Astrocyte (in vitro differentiated cells and primary cell): ENCODE results near the gene RBM27. TPM values are rescaled to one million over a fixed set of nuclear protein-coding genes. Genes with fewer than 3 reads are reported as not detected.
"Not testable (repeated sequence)": the region's sequence is repeated elsewhere in the genome, so short reads cannot be mapped to it uniquely, and the experiment has no call there.

Experiments used
- DNase-seq: peaks from one replicate; pipeline ENCODE4 v3.0.0-alpha.2; 2010; ENCODE audit warnings: low read depth
- FAIRE-seq: peaks from 2 replicates; lab custom pipeline; 2011; peaks lifted over from hg19 to GRCh38; lab: Jason Lieb, UNC
- H2AFZ ChIP-seq: 2 replicates; pipeline ENCODE4 v1.6.0; 2012; ENCODE audit warnings: low read depth, low read length, inconsistent platforms
- H3K27ac ChIP-seq: 2 replicates; pipeline ENCODE4 v1.5.1; 2011; ENCODE audit warnings: low read depth, low read length, inconsistent platforms
- H3K27me3 ChIP-seq: 2 replicates; pipeline ENCODE4 v1.6.0; 2011; ENCODE audit warnings: low read length, inconsistent platforms; ENCODE audit not compliant: insufficient read depth
- H3K36me3 ChIP-seq: 2 replicates; pipeline ENCODE4 v1.5.1; 2011; ENCODE audit warnings: low read length, inconsistent platforms; ENCODE audit not compliant: insufficient read depth
- H3K4me1 ChIP-seq: 2 replicates; pipeline ENCODE4 v1.5.1; 2011; ENCODE audit warnings: low read length, inconsistent platforms; ENCODE audit not compliant: insufficient read depth
- H3K4me2 ChIP-seq: 2 replicates; pipeline ENCODE4 v1.6.0; 2012; ENCODE audit warnings: low read length, inconsistent platforms
- H3K4me3 ChIP-seq: 2 replicates; pipeline ENCODE4 v1.5.1; 2011; ENCODE audit warnings: low read depth, mild to moderate bottlenecking, low read length, inconsistent platforms; ENCODE audit not compliant: insufficient read depth
- H3K79me2 ChIP-seq: 2 replicates; pipeline ENCODE4 v1.6.0; 2012; ENCODE audit warnings: mild to moderate bottlenecking, low read length, inconsistent platforms; ENCODE audit not compliant: insufficient read depth
- H3K9ac ChIP-seq: 2 replicates; pipeline ENCODE4 v1.6.0; 2012; ENCODE audit warnings: mild to moderate bottlenecking, low read length, inconsistent platforms
- H3K9me3 ChIP-seq: 2 replicates; pipeline ENCODE4 v1.5.1; 2012; ENCODE audit warnings: low read depth, mild to moderate bottlenecking, low read length, inconsistent platforms; ENCODE audit not compliant: insufficient read depth
- H4K20me1 ChIP-seq: 2 replicates; pipeline ENCODE4 v1.6.0; 2012; ENCODE audit warnings: low read length, inconsistent platforms; ENCODE audit not compliant: insufficient read depth
- H3K27ac Mint-ChIP-seq: one replicate; pipeline ENCODE4 v1.8.0; 2021; ENCODE audit warnings: mild to moderate bottlenecking, mixed read lengths; ENCODE audit not compliant: unreplicated experiment
- H3K27me3 Mint-ChIP-seq: one replicate; pipeline ENCODE4 v1.8.0; 2021; ENCODE audit warnings: low read depth, mixed read lengths; ENCODE audit not compliant: unreplicated experiment
- H3K36me3 Mint-ChIP-seq: one replicate; pipeline ENCODE4 v1.8.0; 2021; ENCODE audit warnings: low read depth, mixed read lengths; ENCODE audit not compliant: unreplicated experiment
- H3K4me1 Mint-ChIP-seq: one replicate; pipeline ENCODE4 v1.8.0; 2021; ENCODE audit warnings: low read depth, mixed read lengths; ENCODE audit not compliant: unreplicated experiment
- H3K4me3 Mint-ChIP-seq: one replicate; pipeline ENCODE4 v1.8.0; 2021; ENCODE audit warnings: mild to moderate bottlenecking, moderate library complexity, mixed read lengths; ENCODE audit not compliant: unreplicated experiment
- H3K9me3 Mint-ChIP-seq: one replicate; pipeline ENCODE4 v1.8.0; 2021; ENCODE audit warnings: mild to moderate bottlenecking, mixed read lengths; ENCODE audit not compliant: unreplicated experiment
- CTCF ChIP-seq: IDR thresholded peaks from 2 replicates; pipeline ENCODE4 v1.5.1; 2011; ENCODE audit warnings: low read depth, mild to moderate bottlenecking, inconsistent platforms, low read length, moderate library complexity; ENCODE audit not compliant: insufficient read depth
- EZH2 ChIP-seq: IDR thresholded peaks from 2 replicates; pipeline ENCODE4 v1.6.1; 2012; ENCODE audit warnings: mild to moderate bottlenecking, low read length, inconsistent platforms; ENCODE audit not compliant: insufficient read depth
- total RNA-seq: library from RNA; stranded (reverse); gene quantifications from 2 replicates; pipeline ENCODE4 v1.2.1, GENCODE V29; 2021

RBM27 gene
- total RNA-seq, 1 donor from 2014 or later: 24.4 TPM

- no peak for DNase-seq
- Histone ChIP-seq H3K36me3 (no peaks in the 10 kb centered on the region), H3K4me2 (no peak overlapping the region), H2AFZ (no peak overlapping the region), H4K20me1 (peaks cover 4% of the 10 kb centered on the region), H3K27ac (no peak overlapping the region), H3K4me1 (peaks cover 4% of the 10 kb centered on the region), H3K79me2 (peaks cover 9% of the 10 kb centered on the region), H3K27me3 (no peaks in the 10 kb centered on the region), H3K4me3 (no peak overlapping the region), H3K9me3 (no peaks in the 10 kb centered on the region), H3K9ac (no peak overlapping the region)
- TF ChIP-seq EZH2 (no peak), CTCF (no peak)
- no peaks in the 10 kb centered on the region for H3K9me3 Mint-ChIP-seq
- no peaks in the 10 kb centered on the region for H3K4me1 Mint-ChIP-seq
- H3K27me3 Mint-ChIP-seq: no peaks in the 10 kb centered on the region
- H3K27ac Mint-ChIP-seq: no peak overlapping the region
- no peak overlapping the region for H3K4me3 Mint-ChIP-seq
- FAIRE-seq: no peak
- H3K36me3 Mint-ChIP-seq: no peaks in the 10 kb centered on the region
These were observed 4.1 kb upstream of the RBM27 start for GRCh38 chr5:146199176-146199815.

- Histone ChIP-seq H4K20me1 (peaks cover 14% of the 10 kb centered on the region), H3K79me2 (peaks cover 34% of the 10 kb centered on the region)
- not testable (repeated sequence) for H2AFZ ChIP-seq, H3K9me3 Mint-ChIP-seq, H3K9me3 ChIP-seq, H3K9ac ChIP-seq, H3K36me3 Mint-ChIP-seq, H3K27me3 Mint-ChIP-seq, H3K27me3 ChIP-seq, H3K27ac ChIP-seq, H3K4me1 ChIP-seq, H3K4me1 Mint-ChIP-seq, H3K4me3 ChIP-seq, H3K4me3 Mint-ChIP-seq, DNase-seq, H3K36me3 ChIP-seq, FAIRE-seq, H3K4me2 ChIP-seq
- H3K27ac Mint-ChIP-seq: peak overlapping the region; percentile 26
These were observed 1.6 kb upstream of the RBM27 start for GRCh38 chr5:146201795-146202194.

GRCh38 chr5:146203872-146204192 is 427 bp downstream of the RBM27 start:
- peak overlapping the region; percentile 29 for H2AFZ ChIP-seq
- FAIRE-seq (no peak), DNase-seq (no peak)
- peak overlapping the region; percentile 95 for H3K9ac ChIP-seq
- TF ChIP-seq EZH2 (no peak), CTCF (no peak)
- peak overlapping the region; percentile 95 for H3K4me3 ChIP-seq
- no peaks in the 10 kb centered on the region for H3K27me3 Mint-ChIP-seq
- no peak overlapping the region for H3K4me3 Mint-ChIP-seq
- peaks cover 22% of the 10 kb centered on the region for H4K20me1 ChIP-seq
- no peak overlapping the region for H3K27ac Mint-ChIP-seq
- no peaks in the 10 kb centered on the region for H3K36me3 ChIP-seq
- no peaks in the 10 kb centered on the region for H3K4me1 Mint-ChIP-seq
- H3K79me2 ChIP-seq: peaks cover 50% of the 10 kb centered on the region
- no peaks in the 10 kb centered on the region for H3K36me3 Mint-ChIP-seq
- H3K4me1 ChIP-seq: peaks cover 4% of the 10 kb centered on the region
- peak overlapping the region; percentile 95 for H3K4me2 ChIP-seq
- peak overlapping the region; percentile 89 for H3K27ac ChIP-seq
- H3K9me3 ChIP-seq: no peaks in the 10 kb centered on the region
- H3K27me3 ChIP-seq: no peaks in the 10 kb centered on the region
- no peaks in the 10 kb centered on the region for H3K9me3 Mint-ChIP-seq
